Activated B cell treated with CpG ODN at 0.5 μM for 24 hours (primary cell): ENCODE results near the gene DAD1. TPM values are rescaled to one million over a fixed set of nuclear protein-coding genes. Genes with fewer than 3 reads are reported as not detected.
A peak's percentile ranks its signal among the peaks of the same experiment; 100 is the strongest.

Source experiments
- ATAC-seq: fragments of 200-7000 bp; cut with Tn5 transposase; one replicate; pipeline ENCODE4 v1.10.0; 2021; ENCODE audit warnings: low read depth, mild to moderate bottlenecking, moderate library complexity
- CTCF ChIA-PET: fragments of 350-600 bp; sonication (Branson Sonifier 250); formaldehyde crosslinking; loops from one replicate; lab custom pipeline; 2021; ENCODE audit warnings: antibody characterized with exemption; lab: Charles Lee
- POLR2A ChIA-PET: fragments of 350-600 bp; sonication (Branson Sonifier 250); formaldehyde crosslinking; loops from one replicate; lab custom pipeline; 2021; ENCODE audit warnings: antibody characterized with exemption; lab: Charles Lee
- DNase-seq: peaks from one replicate; pipeline ENCODE4 v3.0.0; 2022
- H3K27ac Mint-ChIP-seq: one replicate; pipeline ENCODE4 v1.8.0; 2020; ENCODE audit warnings: mixed read lengths
- H3K27me3 Mint-ChIP-seq: one replicate; pipeline ENCODE4 v1.8.0; 2021; ENCODE audit warnings: mixed read lengths
- H3K36me3 Mint-ChIP-seq: one replicate; pipeline ENCODE4 v1.8.0; 2021; ENCODE audit warnings: low read depth, mixed read lengths
- H3K4me1 Mint-ChIP-seq: one replicate; pipeline ENCODE4 v1.8.0; 2021; ENCODE audit warnings: mixed read lengths
- H3K4me3 Mint-ChIP-seq: one replicate; pipeline ENCODE4 v1.8.0; 2020; ENCODE audit warnings: mild to moderate bottlenecking, mixed read lengths
- H3K9me3 Mint-ChIP-seq: one replicate; pipeline ENCODE4 v1.8.0; 2020; ENCODE audit warnings: mixed read lengths
- intact Hi-C: fragments of 100-400 bp; cut with micrococcal nuclease; formaldehyde crosslinking; loops from one replicate; pipeline ENCODE4 v1.15.1; 2024
- total RNA-seq: library from RNA; stranded (reverse); gene quantifications from 2 replicates; pipeline ENCODE4 v1.2.3, GENCODE V29; 2022
- TF ChIP-seq, protein P1 (sequence below): fragments of 200-600 bp; IDR thresholded peaks from one replicate; pipeline ENCODE4 v1.8.0; 2022; ENCODE audit warnings: antibody characterized with exemption, mild to moderate bottlenecking

The DAD1 gene
- total RNA-seq, 1 donor from 2014 or later, result 123 TPM

GRCh38 chr14:22521449-22522239 lies 67.4 kb downstream of the DAD1 start:
- DNase-seq, result no peak
- peak overlapping the region; percentile 52 for H3K4me3 Mint-ChIP-seq
- peak overlapping the region; percentile 88 for H3K27ac Mint-ChIP-seq
- peaks cover 92% of the 10 kb centered on the region for H3K4me1 Mint-ChIP-seq
- POLR2A ChIA-PET, result interaction anchor here (0.8 to 7.7 kb wide), 5 partner anchors 10 to 34 kb away, joined by 3 to 59 read pairs (median 4); no protein-coding TSS in a partner anchor
- TF ChIP-seq, protein P1, sequence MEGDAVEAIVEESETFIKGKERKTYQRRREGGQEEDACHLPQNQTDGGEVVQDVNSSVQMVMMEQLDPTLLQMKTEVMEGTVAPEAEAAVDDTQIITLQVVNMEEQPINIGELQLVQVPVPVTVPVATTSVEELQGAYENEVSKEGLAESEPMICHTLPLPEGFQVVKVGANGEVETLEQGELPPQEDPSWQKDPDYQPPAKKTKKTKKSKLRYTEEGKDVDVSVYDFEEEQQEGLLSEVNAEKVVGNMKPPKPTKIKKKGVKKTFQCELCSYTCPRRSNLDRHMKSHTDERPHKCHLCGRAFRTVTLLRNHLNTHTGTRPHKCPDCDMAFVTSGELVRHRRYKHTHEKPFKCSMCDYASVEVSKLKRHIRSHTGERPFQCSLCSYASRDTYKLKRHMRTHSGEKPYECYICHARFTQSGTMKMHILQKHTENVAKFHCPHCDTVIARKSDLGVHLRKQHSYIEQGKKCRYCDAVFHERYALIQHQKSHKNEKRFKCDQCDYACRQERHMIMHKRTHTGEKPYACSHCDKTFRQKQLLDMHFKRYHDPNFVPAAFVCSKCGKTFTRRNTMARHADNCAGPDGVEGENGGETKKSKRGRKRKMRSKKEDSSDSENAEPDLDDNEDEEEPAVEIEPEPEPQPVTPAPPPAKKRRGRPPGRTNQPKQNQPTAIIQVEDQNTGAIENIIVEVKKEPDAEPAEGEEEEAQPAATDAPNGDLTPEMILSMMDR, result no peak
- ATAC-seq, result no peak
- H3K9me3 Mint-ChIP-seq, result no peaks in the 10 kb centered on the region
- intact Hi-C loops, result loop anchor here (1.0 to 2.0 kb wide), 2 partner anchors 15 to 35 kb away; no protein-coding TSS in a partner anchor
- no peaks in the 10 kb centered on the region for H3K27me3 Mint-ChIP-seq
- CTCF ChIA-PET, result interaction anchor here (1.2 to 2.2 kb wide), 2 partner anchors 8 to 10 kb away, joined by 3 to 6 read pairs; no protein-coding TSS in a partner anchor
- no peaks in the 10 kb centered on the region for H3K36me3 Mint-ChIP-seq

DNA sequence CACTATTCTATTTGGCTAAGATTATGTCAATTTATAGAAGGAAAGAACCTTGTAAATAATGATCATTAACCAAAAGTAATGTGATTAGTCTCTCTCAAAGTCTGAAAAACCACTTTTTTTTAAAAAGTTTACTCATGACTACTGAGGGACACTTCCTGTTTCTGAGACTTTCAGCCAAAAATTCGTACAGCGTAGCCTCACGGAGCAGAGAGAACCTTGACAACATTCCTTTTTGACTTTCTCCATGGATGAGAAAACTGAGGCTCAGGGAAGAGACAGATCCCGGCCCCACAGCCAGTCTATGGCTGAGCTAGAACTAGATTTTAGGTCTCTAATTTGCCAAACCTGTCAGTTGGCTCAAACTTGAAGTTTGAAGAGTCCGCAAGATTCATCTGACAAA lies 68.2 kb downstream of the DAD1 start:
- H3K27me3 Mint-ChIP-seq, result no peaks in the 10 kb centered on the region
- no peak for DNase-seq
- no peaks in the 10 kb centered on the region for H3K36me3 Mint-ChIP-seq
- no peaks in the 10 kb centered on the region for H3K9me3 Mint-ChIP-seq
- ChIA-PET CTCF (interaction anchor here (1.1 to 3.2 kb wide), 2 partner anchors 11 to 36 kb away, joined by 3 to 7 read pairs; no protein-coding TSS in a partner anchor), POLR2A (interaction anchor here (0.9 to 7.7 kb wide), 4 partner anchors 11 to 56 kb away, joined by 3 to 59 read pairs (median 11); no protein-coding TSS in a partner anchor)
- TF ChIP-seq, protein P1, result no peak
- H3K4me3 Mint-ChIP-seq, result peak overlapping the region; percentile 52
- H3K4me1 Mint-ChIP-seq, result peaks cover 94% of the 10 kb centered on the region
- peak; percentile 43 for ATAC-seq
- intact Hi-C loops, result loop anchor here (1.0 to 2.0 kb wide), 3 partner anchors 10 to 36 kb away; no protein-coding TSS in a partner anchor
- peak overlapping the region; percentile 88 for H3K27ac Mint-ChIP-seq

DNA sequence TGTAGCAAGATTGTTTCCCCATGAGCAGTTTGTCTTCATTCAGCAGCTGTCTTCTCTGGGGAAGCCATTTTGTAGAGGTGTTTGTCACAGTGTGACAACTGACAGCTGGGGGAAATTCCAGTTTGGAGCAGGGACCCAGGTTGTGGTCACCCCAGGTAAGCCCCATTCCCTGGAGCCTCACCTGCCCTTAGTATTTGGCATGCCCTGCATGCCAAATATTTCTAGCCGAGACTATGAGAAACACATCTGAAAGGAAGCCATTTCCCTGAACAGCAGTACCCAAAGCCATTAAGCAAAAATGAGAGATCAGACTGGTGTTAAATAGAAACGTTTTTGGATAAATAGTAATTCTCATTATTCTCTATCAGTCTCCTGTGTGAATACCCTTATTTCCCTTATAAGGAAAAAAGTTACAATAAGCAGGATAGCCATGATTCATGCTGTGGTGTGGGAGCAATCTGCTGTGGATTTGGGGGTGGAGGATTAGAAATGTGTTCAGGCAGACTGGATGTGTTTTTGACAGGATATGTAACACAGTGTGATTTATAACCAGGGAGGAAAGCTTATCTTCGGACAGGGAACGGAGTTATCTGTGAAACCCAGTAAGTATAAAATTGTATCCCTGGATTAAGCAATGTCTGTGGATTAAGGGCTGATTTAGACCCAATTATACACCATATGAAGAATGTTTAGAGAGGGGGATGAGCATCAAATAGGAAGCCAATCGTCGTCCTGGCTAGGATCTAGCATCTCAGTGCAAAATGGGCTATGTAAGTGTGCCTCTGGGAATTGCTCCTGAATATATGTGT lies 68.9 kb downstream of the DAD1 start:
- ATAC-seq (no peak), DNase-seq (no peak)
- Mint-ChIP-seq H3K4me1 (peaks cover 94% of the 10 kb centered on the region), H3K4me3 (peak overlapping the region; percentile 52), H3K9me3 (no peaks in the 10 kb centered on the region), H3K27me3 (no peaks in the 10 kb centered on the region), H3K27ac (peak overlapping the region; percentile 88), H3K36me3 (no peaks in the 10 kb centered on the region)
- CTCF ChIA-PET, result interaction anchor here (0.9 to 3.2 kb wide), 4 partner anchors 10 to 50 kb away, joined by 3 to 7 read pairs (median 4); no protein-coding TSS in a partner anchor
- TF ChIP-seq, protein P1, result no peak
- intact Hi-C loops, result loop anchor here (1.0 to 2.0 kb wide), 2 partner anchors 10 to 17 kb away; no protein-coding TSS in a partner anchor
- POLR2A ChIA-PET, result interaction anchor here (0.6 to 7.7 kb wide), 9 partner anchors 7 to 76 kb away, joined by 3 to 59 read pairs (median 12); no protein-coding TSS in a partner anchor

- no peak overlapping the region for H3K4me3 Mint-ChIP-seq
- CTCF ChIA-PET, result interaction anchor here (1.2 to 3.2 kb wide), 4 partner anchors 8 to 52 kb away, joined by 3 to 9 read pairs (median 6); no protein-coding TSS in a partner anchor
- H3K36me3 Mint-ChIP-seq, result no peaks in the 10 kb centered on the region
These were observed 71.0 kb downstream of the DAD1 start for GRCh38 chr14:22518073-22518472.

More at GRCh38 chr14:22518073-22518472, 71.0 kb downstream of the DAD1 start:
- H3K27ac Mint-ChIP-seq, result peak overlapping the region; percentile 80
- H3K27me3 Mint-ChIP-seq, result no peaks in the 10 kb centered on the region
- TF ChIP-seq, protein P1, result no peak
- H3K9me3 Mint-ChIP-seq, result no peaks in the 10 kb centered on the region
- POLR2A ChIA-PET, result interaction anchor here (0.5 to 7.7 kb wide), 11 partner anchors 9 to 51 kb away, joined by 3 to 59 read pairs (median 4); no protein-coding TSS in a partner anchor
- ATAC-seq (peak; percentile 11), DNase-seq (no peak)
- intact Hi-C loops, result no loop called here
- H3K4me1 Mint-ChIP-seq, result peaks cover 89% of the 10 kb centered on the region
